EH (cell line): ENCODE measurements around the gene PRRX2.
A peak's percentile ranks its signal among the peaks of the same experiment; 100 is the strongest.

Source experiments
- DNase-seq: peaks from one replicate; pipeline ENCODE4 v3.0.0-alpha.2; 2015; ENCODE audit warnings: low read depth

Gene PRRX2

GRCh38 chr9:129637102-129637501 is 28.3 kb upstream of the PRRX2 start:
- no peak for DNase-seq

GRCh38 chr9:129637673-129638439 is 27.6 kb upstream of the PRRX2 start:
- no peak for DNase-seq

GRCh38 chr9:129639034-129639630 is 26.3 kb upstream of the PRRX2 start:
- DNase-seq: no peak

- DNase-seq: no peak
Measured at GRCh38 chr9:129639756-129640085, 25.7 kb upstream of the PRRX2 start.

- DNase-seq: peak; percentile 43
Measured at GRCh38 chr9:129640086-129640870, 25.2 kb upstream of the PRRX2 start.

GRCh38 chr9:129640871-129641749 is 24.3 kb upstream of the PRRX2 start:
- no peak for DNase-seq

- peak; percentile 97 for DNase-seq
Measured at GRCh38 chr9:129641750-129642585, 23.5 kb upstream of the PRRX2 start, which contains the start of gene ASB6. TSS of gene ASB6 (minus strand) at chr9:129642151. CDS start at chr9:129641999, 152 bp downstream.

- DNase-seq: no peak
Measured at GRCh38 chr9:129643706-129644105, 21.7 kb upstream of the PRRX2 start.

GRCh38 chr9:129644365-129644764 is 21.1 kb upstream of the PRRX2 start:
- no peak for DNase-seq

- DNase-seq: no peak
Measured at GRCh38 chr9:129644902-129645301, 20.5 kb upstream of the PRRX2 start.

- no peak for DNase-seq
Measured at GRCh38 chr9:129646252-129646651, 19.2 kb upstream of the PRRX2 start.

- no peak for DNase-seq
Measured at GRCh38 chr9:129646654-129647053, 18.8 kb upstream of the PRRX2 start.

GRCh38 chr9:129647635-129648034 is 17.8 kb upstream of the PRRX2 start:
- no peak for DNase-seq

- DNase-seq: peak; percentile 52
Measured at GRCh38 chr9:129648092-129648763, 17.2 kb upstream of the PRRX2 start.

GRCh38 chr9:129648764-129649115 is 16.7 kb upstream of the PRRX2 start:
- no peak for DNase-seq

GRCh38 chr9:129649726-129650679 is 15.4 kb upstream of the PRRX2 start:
- DNase-seq: peak; percentile 31

GRCh38 chr9:129650680-129651235 is 14.7 kb upstream of the PRRX2 start:
- DNase-seq: no peak

GRCh38 chr9:129653823-129654553 is 11.5 kb upstream of the PRRX2 start:
- DNase-seq: no peak
